ENCODE results near the gene PRKG1.
"Not testable (repeated sequence)": the region's sequence is repeated elsewhere in the genome, so short reads cannot be mapped to it uniquely, and the experiment has no call there.

DNA sequence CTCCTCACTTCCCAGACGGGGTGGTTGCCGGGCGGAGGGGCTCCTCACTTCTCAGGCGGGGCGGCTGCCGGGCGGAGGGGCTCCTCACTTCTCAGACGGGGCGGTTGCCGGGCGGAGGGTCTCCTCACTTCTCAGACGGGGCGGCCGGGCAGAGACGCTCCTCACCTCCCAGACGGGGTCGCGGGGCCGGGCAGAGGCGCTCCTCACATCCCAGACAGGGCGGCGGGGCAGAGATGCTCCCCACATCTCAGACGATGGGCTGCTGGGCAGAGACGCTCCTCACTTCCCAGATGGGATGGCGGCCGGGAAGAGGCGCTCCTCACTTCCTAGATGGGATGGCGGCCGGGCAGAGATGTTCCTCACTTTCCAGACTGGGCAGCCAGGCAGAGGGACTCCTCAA, 318.7 kb downstream of the PRKG1 start:
- TF ChIP-seq POLR2A (IDR thresholded peaks at IDR 0.05; ENCODE audit: low read depth, low read length); POLR2AphosphoS5 (IDR thresholded peaks at IDR 0.05; ENCODE audit: low read depth, low read length); TAF1 (IDR thresholded peaks at IDR 0.05; ENCODE audit: borderline replicate concordance, low read depth, low read length): not testable (repeated sequence)
